ENCODE results near the gene PTGER3.

GRCh38 chr1:71041806-71042205 is 5.8 kb downstream of the PTGER3 start:
- TF ChIP-seq MXI1 (IDR thresholded peaks at IDR 0.05; ENCODE audit: low read depth, low read length): no peak
- TF ChIP-seq NR2C1 (IDR thresholded peaks at IDR 0.05): no peak
- no peak for TF ChIP-seq SIX5 (IDR thresholded peaks at IDR 0.05; ENCODE audit: low read depth, low read length, severe bottlenecking)
- no peak for TF ChIP-seq ATF3 (IDR thresholded peaks at IDR 0.05; ENCODE audit: borderline replicate concordance, extremely low read depth, low read depth, low read length)
- TF ChIP-seq, protein P1, sequence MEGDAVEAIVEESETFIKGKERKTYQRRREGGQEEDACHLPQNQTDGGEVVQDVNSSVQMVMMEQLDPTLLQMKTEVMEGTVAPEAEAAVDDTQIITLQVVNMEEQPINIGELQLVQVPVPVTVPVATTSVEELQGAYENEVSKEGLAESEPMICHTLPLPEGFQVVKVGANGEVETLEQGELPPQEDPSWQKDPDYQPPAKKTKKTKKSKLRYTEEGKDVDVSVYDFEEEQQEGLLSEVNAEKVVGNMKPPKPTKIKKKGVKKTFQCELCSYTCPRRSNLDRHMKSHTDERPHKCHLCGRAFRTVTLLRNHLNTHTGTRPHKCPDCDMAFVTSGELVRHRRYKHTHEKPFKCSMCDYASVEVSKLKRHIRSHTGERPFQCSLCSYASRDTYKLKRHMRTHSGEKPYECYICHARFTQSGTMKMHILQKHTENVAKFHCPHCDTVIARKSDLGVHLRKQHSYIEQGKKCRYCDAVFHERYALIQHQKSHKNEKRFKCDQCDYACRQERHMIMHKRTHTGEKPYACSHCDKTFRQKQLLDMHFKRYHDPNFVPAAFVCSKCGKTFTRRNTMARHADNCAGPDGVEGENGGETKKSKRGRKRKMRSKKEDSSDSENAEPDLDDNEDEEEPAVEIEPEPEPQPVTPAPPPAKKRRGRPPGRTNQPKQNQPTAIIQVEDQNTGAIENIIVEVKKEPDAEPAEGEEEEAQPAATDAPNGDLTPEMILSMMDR (IDR thresholded peaks at IDR 0.05 in 2 of 3, conservative IDR thresholded peaks at IDR 0.05 in 1 of 3; ENCODE audit: control insufficient read depth in 2 of 3, extremely low read depth in 1 of 3, insufficient read depth in 1 of 3, low read depth in 3 of 3, low read length in 3 of 3): no peak
- TF ChIP-seq NFYA (IDR thresholded peaks at IDR 0.05; ENCODE audit: borderline replicate concordance, low read depth, low read length): no peak
- TF ChIP-seq, protein P2, sequence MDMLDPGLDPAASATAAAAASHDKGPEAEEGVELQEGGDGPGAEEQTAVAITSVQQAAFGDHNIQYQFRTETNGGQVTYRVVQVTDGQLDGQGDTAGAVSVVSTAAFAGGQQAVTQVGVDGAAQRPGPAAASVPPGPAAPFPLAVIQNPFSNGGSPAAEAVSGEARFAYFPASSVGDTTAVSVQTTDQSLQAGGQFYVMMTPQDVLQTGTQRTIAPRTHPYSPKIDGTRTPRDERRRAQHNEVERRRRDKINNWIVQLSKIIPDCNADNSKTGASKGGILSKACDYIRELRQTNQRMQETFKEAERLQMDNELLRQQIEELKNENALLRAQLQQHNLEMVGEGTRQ (IDR thresholded peaks at IDR 0.05; ENCODE audit: borderline replicate concordance, low read depth, low read length): no peak

Data from GM12878 (cell line).